Uterus (tissue), 4 donors: ENCODE data around the gene RAP1A. TPM values are rescaled to one million over a fixed set of nuclear protein-coding genes. Genes with fewer than 3 reads are reported as not detected.
A peak's percentile ranks its signal among the peaks of the same experiment; 100 is the strongest.

Experiments used
- DNase-seq, 2 donors: peaks; one replicate each; pipeline ENCODE4 v3.0.0-alpha.2; 2019 to 2020
- H3K27ac ChIP-seq, 2 donors: fragments of 200-600 bp; sonication (generic); 1 replicate in 1 of 2; 2 replicates in 1 of 2; pipeline ENCODE4 v1.5.1; 2016 to 2018
- H3K27me3 ChIP-seq, 2 donors: fragments of 200-600 bp; sonication (generic); one replicate each; pipeline ENCODE4 v1.5.1; 2018 to 2019; ENCODE audit warnings: control low read depth in 1 of 2
- H3K36me3 ChIP-seq, 2 donors: fragments of 200-600 bp; sonication (generic); one replicate each; pipeline ENCODE4 v1.5.1; 2019; ENCODE audit warnings: control low read depth in 1 of 2
- H3K4me1 ChIP-seq, 2 donors: fragments of 200-600 bp; sonication (generic); one replicate each; pipeline ENCODE4 v1.5.1; 2018 to 2019; ENCODE audit warnings: control low read depth in 1 of 2
- H3K4me3 ChIP-seq, 2 donors: fragments of 200-600 bp; sonication (generic); 1 replicate in 1 of 2; 2 replicates in 1 of 2; pipeline ENCODE4 v1.5.1; 2018 to 2019; ENCODE audit warnings: mild to moderate bottlenecking in 1 of 2
- H3K9me3 ChIP-seq, 2 donors: fragments of 200-600 bp; sonication (generic); one replicate each; pipeline ENCODE4 v1.5.1; 2019; ENCODE audit warnings: control low read depth in 1 of 2
- CTCF ChIP-seq, 4 experiments: fragments of 200-600 bp in 2 of 4; fragments of 450-650 bp in 2 of 4; sonication (generic) in 2 of 4; IDR thresholded peaks; one replicate each; pipeline ENCODE4 v1.5.1; 2016 to 2019; ENCODE audit warnings: antibody characterized with exemption in 4 of 4, mild to moderate bottlenecking in 2 of 4, moderate library complexity in 1 of 4
- POLR2A ChIP-seq, 2 donors: fragments of 450-650 bp; IDR thresholded peaks; one replicate each; pipeline ENCODE4 v1.6.1; 2016; ENCODE audit warnings: antibody characterized with exemption in 2 of 2, mild to moderate bottlenecking in 1 of 2, moderate library complexity in 1 of 2
- intact Hi-C: fragments of 100-400 bp; cut with DNase I; formaldehyde crosslinking; loops from one replicate; pipeline ENCODE4 v1.15.1; 2023; ENCODE audit warnings: low total_unique reads
- total RNA-seq, 4 donors: library from RNA; depleted of rRNA in 3 of 4; stranded (reverse); fragments of >200 nt in 3 of 4; gene quantifications; one replicate each; pipeline versions ENCODE4 v1.1.0 to v1.2.4, GENCODE V29; 2014 to 2023
- donor health status: DM: yes; HTN: yes; CAD: no.

Gene RAP1A
- total RNA-seq, 4 donors from 2014 or later, result 47.6 to 94.8 (median 60.2) TPM

GRCh38 chr1:111653709-111654108, 34.1 kb downstream of the RAP1A start:
- Histone ChIP-seq H3K4me3 (no peak overlapping the region), H3K9me3 (no peaks in the 10 kb centered on the region), H3K4me1 (peaks cover 0 to 4% of the 10 kb centered on the region in 2 donors), H3K36me3 (no peaks in the 10 kb centered on the region), H3K27me3 (no peaks in the 10 kb centered on the region), H3K27ac (no peak overlapping the region)
- no peak for DNase-seq
- no peak for TF ChIP-seq POLR2A (IDR thresholded peaks at IDR 0.05)
- TF ChIP-seq CTCF (IDR thresholded peaks at IDR 0.05), result no peak
- intact Hi-C loops, result no loop called here

- Histone ChIP-seq H3K27ac (no peak overlapping the region), H3K36me3 (no peaks in the 10 kb centered on the region), H3K27me3 (no peaks in the 10 kb centered on the region), H3K9me3 (no peaks in the 10 kb centered on the region), H3K4me1 (peaks cover 0 to 4% of the 10 kb centered on the region in 2 donors), H3K4me3 (no peak overlapping the region)
- TF ChIP-seq POLR2A (IDR thresholded peaks at IDR 0.05) (no peak), CTCF (IDR thresholded peaks at IDR 0.05) (no peak)
- DNase-seq, result no peak
- intact Hi-C loops, result no loop called here
Measured at GRCh38 chr1:111654839-111655238, 35.2 kb downstream of the RAP1A start.

GRCh38 chr1:111656086-111657017, 36.8 kb downstream of the RAP1A start:
- Histone ChIP-seq H3K4me3 (no peak overlapping the region), H3K36me3 (no peaks in the 10 kb centered on the region), H3K27ac (peak overlapping the region; percentile 34 to 36), H3K27me3 (no peaks in the 10 kb centered on the region), H3K9me3 (no peaks in the 10 kb centered on the region), H3K4me1 (peaks cover 0 to 4% of the 10 kb centered on the region in 2 donors)
- TF ChIP-seq CTCF (IDR thresholded peaks at IDR 0.05), result peak; percentile 53 to 81 (median 62)
- no peak for TF ChIP-seq POLR2A (IDR thresholded peaks at IDR 0.05)
- peak in 1 of 2 donors; percentile 50 for DNase-seq
- intact Hi-C loops, result no loop called here

- no peak for TF ChIP-seq POLR2A (IDR thresholded peaks at IDR 0.05)
- intact Hi-C loops, result no loop called here
- H3K4me1 ChIP-seq, result peaks cover 0 to 4% of the 10 kb centered on the region in 2 donors
Measured at GRCh38 chr1:111658622-111659021, 39.0 kb downstream of the RAP1A start.

GRCh38 chr1:111660204-111661150, 40.9 kb downstream of the RAP1A start:
- H3K9me3 ChIP-seq, result no peaks in the 10 kb centered on the region
- no peak for DNase-seq
- TF ChIP-seq POLR2A (IDR thresholded peaks at IDR 0.05) (no peak), CTCF (IDR thresholded peaks at IDR 0.05) (no peak)
- no peaks in the 10 kb centered on the region for H3K27me3 ChIP-seq
- peaks cover 0 to 4% of the 10 kb centered on the region in 2 donors for H3K4me1 ChIP-seq
- no peaks in the 10 kb centered on the region for H3K36me3 ChIP-seq
- peak overlapping the region; percentile 19 to 60 for H3K27ac ChIP-seq
- intact Hi-C loops, result no loop called here
- no peak overlapping the region for H3K4me3 ChIP-seq

More at GRCh38 chr1:111658622-111659021, 39.0 kb downstream of the RAP1A start:
- Histone ChIP-seq H3K9me3 (no peaks in the 10 kb centered on the region), H3K27me3 (no peaks in the 10 kb centered on the region), H3K27ac (no peak overlapping the region), H3K4me3 (no peak overlapping the region), H3K36me3 (no peaks in the 10 kb centered on the region)
- no peak for DNase-seq
